ENCODE results near the gene TMEM106C. TPM values are rescaled to one million over a fixed set of nuclear protein-coding genes. Genes with fewer than 3 reads are reported as not detected.

TMEM106C gene
- total RNA-seq, 5 donors from 2014 or later (not counting 1 experiment from before 2014, with no cell fraction given), result 25.8 to 36.5 (median 31.3) TPM

- POLR2A ChIA-PET, result no interaction called here
- no peak for ATAC-seq (replicated peaks in 1 of 4)
- CTCF ChIA-PET, result no interaction called here
- Mint-ChIP-seq H3K4me1 (peaks cover 1 to 11% (median 5%) of the 10 kb centered on the region in 3 donors), H3K27me3 (peaks cover 0 to 6% of the 10 kb centered on the region in 2 donors), H3K36me3 (no peaks in the 10 kb centered on the region), H3K27ac (no peak overlapping the region), H3K4me3 (no peak overlapping the region), H3K9me3 (no peaks in the 10 kb centered on the region)
- Histone ChIP-seq H3K36me3 (ENCODE audit: control insufficient read depth in 2 of 2, extremely low read depth in 1 of 2, insufficient read depth in 1 of 2, low read length in 1 of 2) (no peaks in the 10 kb centered on the region), H3K4me1 (ENCODE audit: control insufficient read depth in 1 of 2, extremely low read depth in 1 of 2, insufficient read depth in 2 of 2, low read length in 2 of 2) (peaks cover 0 to 5% of the 10 kb centered on the region in 2 experiments), H3K9me3 (no peaks in the 10 kb centered on the region), H3K4me3 (ENCODE audit: control insufficient read depth in 1 of 2, extremely low read depth in 1 of 2, low read length in 1 of 2) (no peak overlapping the region), H3K27me3 (replicated peaks in 1 of 2; ENCODE audit: control insufficient read depth in 2 of 2, extremely low read depth in 1 of 2, insufficient read depth in 2 of 2, low read length in 1 of 2) (peaks cover 0 to 56% of the 10 kb centered on the region in 2 experiments), H3K27ac (ENCODE audit: low read length) (no peak overlapping the region)
- no peak for DNase-seq
- 91% methylated on average over 6 of the region's 8 CpGs for WGBS (ENCODE audit: insufficient coverage)
Observed at GRCh38 chr12:47984331-47984801, 21.0 kb downstream of the TMEM106C start.

GRCh38 chr12:47985596-47986290, 22.3 kb downstream of the TMEM106C start:
- Histone ChIP-seq H3K4me3 (ENCODE audit: control insufficient read depth in 1 of 2, extremely low read depth in 1 of 2, low read length in 1 of 2) (no peak overlapping the region), H3K36me3 (ENCODE audit: control insufficient read depth in 2 of 2, extremely low read depth in 1 of 2, insufficient read depth in 1 of 2, low read length in 1 of 2) (no peaks in the 10 kb centered on the region), H3K27me3 (replicated peaks in 1 of 2; ENCODE audit: control insufficient read depth in 2 of 2, extremely low read depth in 1 of 2, insufficient read depth in 2 of 2, low read length in 1 of 2) (peaks cover 0 to 47% of the 10 kb centered on the region in 2 experiments), H3K4me1 (ENCODE audit: control insufficient read depth in 1 of 2, extremely low read depth in 1 of 2, insufficient read depth in 2 of 2, low read length in 2 of 2) (peaks cover 4 to 19% of the 10 kb centered on the region in 2 experiments), H3K27ac (ENCODE audit: low read length) (no peak overlapping the region), H3K9me3 (no peaks in the 10 kb centered on the region)
- Mint-ChIP-seq H3K27ac (no peak overlapping the region), H3K4me1 (peaks cover 15 to 24% (median 19%) of the 10 kb centered on the region in 3 donors), H3K27me3 (peaks cover 0 to 6% of the 10 kb centered on the region in 2 donors), H3K36me3 (no peaks in the 10 kb centered on the region), H3K9me3 (no peaks in the 10 kb centered on the region), H3K4me3 (no peak overlapping the region)
- ChIA-PET POLR2A (no interaction called here), CTCF (no interaction called here)
- ATAC-seq (replicated peaks in 1 of 4), result no peak
- DNase-seq, result no peak
- WGBS (ENCODE audit: insufficient coverage), result 85% methylated on average over 7 of the region's 16 CpGs

- WGBS (ENCODE audit: insufficient coverage), result 92% methylated on average over 5 of the region's 8 CpGs
- Mint-ChIP-seq H3K4me1 (peaks cover 20 to 30% (median 24%) of the 10 kb centered on the region in 3 donors), H3K36me3 (no peaks in the 10 kb centered on the region), H3K9me3 (no peaks in the 10 kb centered on the region), H3K27me3 (peaks cover 0 to 6% of the 10 kb centered on the region in 2 donors), H3K27ac (no peak overlapping the region), H3K4me3 (no peak overlapping the region)
- CTCF ChIA-PET, result no interaction called here
- peaks cover 5 to 24% of the 10 kb centered on the region in 2 experiments for H3K4me1 ChIP-seq (ENCODE audit: control insufficient read depth in 1 of 2, extremely low read depth in 1 of 2, insufficient read depth in 2 of 2, low read length in 2 of 2)
- no peaks in the 10 kb centered on the region for H3K36me3 ChIP-seq (ENCODE audit: control insufficient read depth in 2 of 2, extremely low read depth in 1 of 2, insufficient read depth in 1 of 2, low read length in 1 of 2)
- peaks cover 0 to 46% of the 10 kb centered on the region in 2 experiments for H3K27me3 ChIP-seq (replicated peaks in 1 of 2; ENCODE audit: control insufficient read depth in 2 of 2, extremely low read depth in 1 of 2, insufficient read depth in 2 of 2, low read length in 1 of 2)
- no peaks in the 10 kb centered on the region for H3K9me3 ChIP-seq
- no peak for ATAC-seq (replicated peaks in 1 of 4)
- H3K27ac ChIP-seq (ENCODE audit: low read length), result no peak overlapping the region
- no peak for DNase-seq
- no peak overlapping the region for H3K4me3 ChIP-seq (ENCODE audit: control insufficient read depth in 1 of 2, extremely low read depth in 1 of 2, low read length in 1 of 2)
- POLR2A ChIA-PET, result no interaction called here
Observed at GRCh38 chr12:47986291-47986660, 22.9 kb downstream of the TMEM106C start.

- POLR2A ChIA-PET, result no interaction called here
- Mint-ChIP-seq H3K36me3 (no peaks in the 10 kb centered on the region), H3K27ac (no peak overlapping the region), H3K4me3 (no peak overlapping the region), H3K9me3 (no peaks in the 10 kb centered on the region), H3K4me1 (peaks cover 21 to 32% (median 25%) of the 10 kb centered on the region in 3 donors), H3K27me3 (peaks cover 0 to 6% of the 10 kb centered on the region in 2 donors)
- Histone ChIP-seq H3K27me3 (replicated peaks in 1 of 2; ENCODE audit: control insufficient read depth in 2 of 2, extremely low read depth in 1 of 2, insufficient read depth in 2 of 2, low read length in 1 of 2) (peaks cover 0 to 48% of the 10 kb centered on the region in 2 experiments), H3K27ac (ENCODE audit: low read length) (no peak overlapping the region), H3K36me3 (ENCODE audit: control insufficient read depth in 2 of 2, extremely low read depth in 1 of 2, insufficient read depth in 1 of 2, low read length in 1 of 2) (no peaks in the 10 kb centered on the region), H3K4me1 (ENCODE audit: control insufficient read depth in 1 of 2, extremely low read depth in 1 of 2, insufficient read depth in 2 of 2, low read length in 2 of 2) (peaks cover 5 to 30% of the 10 kb centered on the region in 2 experiments), H3K4me3 (ENCODE audit: control insufficient read depth in 1 of 2, extremely low read depth in 1 of 2, low read length in 1 of 2) (no peak overlapping the region), H3K9me3 (no peaks in the 10 kb centered on the region)
- ATAC-seq (replicated peaks in 1 of 4) (no peak), DNase-seq (no peak)
- WGBS (ENCODE audit: insufficient coverage), result 95% methylated on average over 4 of the region's 5 CpGs
- CTCF ChIA-PET, result no interaction called here
Observed at GRCh38 chr12:47986832-47987231, 23.4 kb downstream of the TMEM106C start.

- Mint-ChIP-seq H3K4me1 (peaks cover 21 to 32% (median 25%) of the 10 kb centered on the region in 3 donors), H3K27ac (no peak overlapping the region), H3K36me3 (no peaks in the 10 kb centered on the region), H3K9me3 (no peaks in the 10 kb centered on the region), H3K27me3 (peaks cover 0 to 4% of the 10 kb centered on the region in 2 donors), H3K4me3 (no peak overlapping the region)
- DNase-seq (no peak), ATAC-seq (replicated peaks in 1 of 4) (no peak)
- Histone ChIP-seq H3K36me3 (ENCODE audit: control insufficient read depth in 2 of 2, extremely low read depth in 1 of 2, insufficient read depth in 1 of 2, low read length in 1 of 2) (no peaks in the 10 kb centered on the region), H3K27ac (ENCODE audit: low read length) (no peak overlapping the region), H3K4me1 (ENCODE audit: control insufficient read depth in 1 of 2, extremely low read depth in 1 of 2, insufficient read depth in 2 of 2, low read length in 2 of 2) (peaks cover 5 to 31% of the 10 kb centered on the region in 2 experiments), H3K4me3 (ENCODE audit: control insufficient read depth in 1 of 2, extremely low read depth in 1 of 2, low read length in 1 of 2) (no peak overlapping the region), H3K9me3 (no peaks in the 10 kb centered on the region), H3K27me3 (replicated peaks in 1 of 2; ENCODE audit: control insufficient read depth in 2 of 2, extremely low read depth in 1 of 2, insufficient read depth in 2 of 2, low read length in 1 of 2) (peaks cover 0 to 44% of the 10 kb centered on the region in 2 experiments)
- ChIA-PET CTCF (no interaction called here), POLR2A (no interaction called here)
- WGBS (ENCODE audit: insufficient coverage), result 85% methylated on average over 10 of the region's 14 CpGs
Observed at GRCh38 chr12:47987411-47988072, 24.1 kb downstream of the TMEM106C start.

- Mint-ChIP-seq H3K27ac (no peak overlapping the region), H3K9me3 (no peaks in the 10 kb centered on the region), H3K36me3 (no peaks in the 10 kb centered on the region), H3K4me3 (no peak overlapping the region), H3K27me3 (peaks cover 0 to 4% of the 10 kb centered on the region in 2 donors), H3K4me1 (peaks cover 21 to 32% (median 25%) of the 10 kb centered on the region in 3 donors)
- ATAC-seq (replicated peaks in 1 of 4) (no peak), DNase-seq (no peak)
- POLR2A ChIA-PET, result interaction anchor here in 1 of 2 donors (0.6 kb wide), 1 partner anchor 17 kb away, joined by 3 read pairs; no protein-coding TSS in a partner anchor
- Histone ChIP-seq H3K36me3 (ENCODE audit: control insufficient read depth in 2 of 2, extremely low read depth in 1 of 2, insufficient read depth in 1 of 2, low read length in 1 of 2) (no peaks in the 10 kb centered on the region), H3K4me3 (ENCODE audit: control insufficient read depth in 1 of 2, extremely low read depth in 1 of 2, low read length in 1 of 2) (no peak overlapping the region), H3K9me3 (no peaks in the 10 kb centered on the region), H3K27me3 (replicated peaks in 1 of 2; ENCODE audit: control insufficient read depth in 2 of 2, extremely low read depth in 1 of 2, insufficient read depth in 2 of 2, low read length in 1 of 2) (peaks cover 0 to 41% of the 10 kb centered on the region in 2 experiments), H3K4me1 (ENCODE audit: control insufficient read depth in 1 of 2, extremely low read depth in 1 of 2, insufficient read depth in 2 of 2, low read length in 2 of 2) (peaks cover 5 to 31% of the 10 kb centered on the region in 2 experiments), H3K27ac (ENCODE audit: low read length) (no peak overlapping the region)
- 93% methylated on average over 13 of the region's 15 CpGs for WGBS (ENCODE audit: insufficient coverage)
- CTCF ChIA-PET, result no interaction called here
Observed at GRCh38 chr12:47988073-47989022, 25.0 kb downstream of the TMEM106C start.

Measured in T-cell (primary cell).